PC-9 (cell line): ENCODE measurements around the gene ATP2B2. TPM values are rescaled to one million over a fixed set of nuclear protein-coding genes. Genes with fewer than 3 reads are reported as not detected.
"Not testable (repeated sequence)": the region's sequence is repeated elsewhere in the genome, so short reads cannot be mapped to it uniquely, and the experiment has no call there.

Experiments used
- BruUV-seq: library from RNA; stranded (reverse); fragments of 400-500 nt; replicated peaks from 2 replicates; lab custom pipeline; 2021; lab: Mats Ljungman, UMichigan
- CTCF ChIA-PET: fragments of 300-600 bp; sonication (Branson Sonifier 250); formaldehyde crosslinking; loops from one replicate; lab custom pipeline; 2022; ENCODE audit warnings: antibody characterized with exemption; lab: Charles Lee
- POLR2A ChIA-PET: fragments of 300-600 bp; sonication (Branson Sonifier 250); formaldehyde crosslinking; loops from one replicate; lab custom pipeline; 2022; ENCODE audit warnings: antibody characterized with exemption; ENCODE audit not compliant: unreplicated experiment; lab: Charles Lee
- DNase-seq, 2 experiments: peaks; one replicate each; pipeline versions ENCODE4 v3.0.0 to v3.0.0-alpha.2; 2015 to 2022; ENCODE audit warnings: mixed read lengths in 1 of 2
- H2AFZ ChIP-seq: fragments of 200-600 bp; sonication (generic); 2 replicates; pipeline ENCODE4 v1.8.1; 2017; ENCODE audit warnings: antibody characterized with exemption
- H3F3A ChIP-seq: fragments of 200-600 bp; sonication (generic); 2 replicates; pipeline ENCODE4 v1.8.1; 2017; ENCODE audit warnings: antibody characterized with exemption, mild to moderate bottlenecking, low read depth; ENCODE audit not compliant: insufficient read depth
- H3K27ac ChIP-seq: fragments of 200-600 bp; sonication (generic); 2 replicates; pipeline ENCODE4 v1.6.1; 2016; ENCODE audit warnings: mixed run types
- H3K27me3 ChIP-seq: fragments of 200-600 bp; sonication (generic); 2 replicates; pipeline ENCODE4 v1.6.1; 2016; ENCODE audit warnings: low read depth, mixed run types; ENCODE audit not compliant: insufficient read depth
- H3K36me3 ChIP-seq: fragments of 200-600 bp; sonication (generic); 2 replicates; pipeline ENCODE4 v1.6.1; 2016; ENCODE audit warnings: low read depth, mixed run types
- H3K4me1 ChIP-seq: fragments of 200-600 bp; sonication (generic); replicated peaks from 2 replicates; pipeline ENCODE4 v1.6.1; 2016; ENCODE audit warnings: mixed run types; ENCODE audit not compliant: insufficient read depth
- H3K4me2 ChIP-seq: fragments of 200-600 bp; sonication (generic); 2 replicates; pipeline ENCODE4 v1.6.1; 2017; ENCODE audit warnings: mixed run types
- H3K4me3 ChIP-seq: fragments of 200-600 bp; sonication (generic); 2 replicates; pipeline ENCODE4 v1.6.1; 2016; ENCODE audit warnings: mixed run types
- H3K79me2 ChIP-seq: fragments of 200-600 bp; sonication (generic); 2 replicates; pipeline ENCODE4 v1.6.1; 2017; ENCODE audit warnings: low read depth, mixed run types
- H3K9me2 ChIP-seq: fragments of 200-600 bp; sonication (generic); 2 replicates; pipeline ENCODE4 v1.8.1; 2017; ENCODE audit warnings: mild to moderate bottlenecking; ENCODE audit not compliant: insufficient read depth
- H3K9me3 ChIP-seq: fragments of 200-600 bp; sonication (generic); 2 replicates; pipeline ENCODE4 v1.8.1; 2016; ENCODE audit warnings: low read depth; ENCODE audit not compliant: insufficient read depth
- H4K20me1 ChIP-seq: fragments of 200-600 bp; sonication (generic); 2 replicates; pipeline ENCODE4 v1.8.1; 2017; ENCODE audit not compliant: insufficient read depth
- EZH2 ChIP-seq: fragments of 200-600 bp; sonication (generic); IDR thresholded peaks from 2 replicates; pipeline ENCODE4 v1.8.0; 2017; ENCODE audit warnings: antibody characterized with exemption, low read depth
- intact Hi-C: fragments of 100-400 bp; cut with micrococcal nuclease; formaldehyde crosslinking; loops from one replicate; pipeline ENCODE4 v1.10.0; 2022; ENCODE audit not compliant: unreplicated experiment
- total RNA-seq: library from RNA; stranded (reverse); gene quantifications from 2 replicates; pipeline ENCODE4 v1.2.3, GENCODE V29; 2021
- TF ChIP-seq, protein P1 (sequence below): fragments of 200-600 bp; sonication (generic); conservative IDR thresholded peaks from 2 replicates; pipeline ENCODE4 v1.6.1; 2017; ENCODE audit warnings: mixed run types, antibody characterized with exemption, mild to moderate bottlenecking, moderate library complexity

Gene ATP2B2
- total RNA-seq, 1 experiment from 2014 or later: not detected

DNA sequence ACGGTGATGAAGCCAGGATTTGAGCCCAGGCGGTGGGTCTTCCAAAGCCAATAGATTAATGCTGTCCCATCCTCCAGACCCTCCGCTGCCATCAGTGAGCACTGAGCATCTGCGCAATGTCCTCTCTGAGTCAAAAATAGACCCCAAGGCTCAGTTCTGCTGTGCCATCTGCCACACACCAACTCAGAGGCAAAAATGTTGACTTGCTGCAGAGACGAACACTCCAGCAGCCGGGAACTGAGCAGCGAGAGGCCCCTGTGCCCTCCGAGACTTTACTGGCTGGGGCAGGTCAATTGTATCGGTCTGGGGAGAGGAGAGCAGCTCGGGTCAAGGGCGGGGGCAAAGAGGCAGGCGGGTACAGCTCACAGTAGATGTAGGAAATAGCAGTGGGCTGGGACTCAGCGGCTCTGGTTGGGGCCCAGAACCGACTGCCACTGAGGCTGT lies 41.5 kb upstream of the ATP2B2 start:
- Histone ChIP-seq H4K20me1 (no peaks in the 10 kb centered on the region), H3K79me2 (no peaks in the 10 kb centered on the region), H3K4me2 (no peak overlapping the region), H3K4me3 (no peak overlapping the region), H3K27me3 (peaks cover 78% of the 10 kb centered on the region), H3K9me3 (no peaks in the 10 kb centered on the region; the same call in 1 of the 2 replicates), H3K9me2 (no peaks in the 10 kb centered on the region), H3K4me1 (no peaks in the 10 kb centered on the region), H3F3A (no peaks in the 10 kb centered on the region), H3K36me3 (no peaks in the 10 kb centered on the region), H2AFZ (no peak overlapping the region), H3K27ac (no peak overlapping the region)
- DNase-seq: no peak
- TF ChIP-seq, protein P1, sequence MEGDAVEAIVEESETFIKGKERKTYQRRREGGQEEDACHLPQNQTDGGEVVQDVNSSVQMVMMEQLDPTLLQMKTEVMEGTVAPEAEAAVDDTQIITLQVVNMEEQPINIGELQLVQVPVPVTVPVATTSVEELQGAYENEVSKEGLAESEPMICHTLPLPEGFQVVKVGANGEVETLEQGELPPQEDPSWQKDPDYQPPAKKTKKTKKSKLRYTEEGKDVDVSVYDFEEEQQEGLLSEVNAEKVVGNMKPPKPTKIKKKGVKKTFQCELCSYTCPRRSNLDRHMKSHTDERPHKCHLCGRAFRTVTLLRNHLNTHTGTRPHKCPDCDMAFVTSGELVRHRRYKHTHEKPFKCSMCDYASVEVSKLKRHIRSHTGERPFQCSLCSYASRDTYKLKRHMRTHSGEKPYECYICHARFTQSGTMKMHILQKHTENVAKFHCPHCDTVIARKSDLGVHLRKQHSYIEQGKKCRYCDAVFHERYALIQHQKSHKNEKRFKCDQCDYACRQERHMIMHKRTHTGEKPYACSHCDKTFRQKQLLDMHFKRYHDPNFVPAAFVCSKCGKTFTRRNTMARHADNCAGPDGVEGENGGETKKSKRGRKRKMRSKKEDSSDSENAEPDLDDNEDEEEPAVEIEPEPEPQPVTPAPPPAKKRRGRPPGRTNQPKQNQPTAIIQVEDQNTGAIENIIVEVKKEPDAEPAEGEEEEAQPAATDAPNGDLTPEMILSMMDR: no peak
- POLR2A ChIA-PET: no interaction called here
- CTCF ChIA-PET: no interaction called here
- no TSS peak for BruUV-seq
- intact Hi-C loops: no loop called here

DNA sequence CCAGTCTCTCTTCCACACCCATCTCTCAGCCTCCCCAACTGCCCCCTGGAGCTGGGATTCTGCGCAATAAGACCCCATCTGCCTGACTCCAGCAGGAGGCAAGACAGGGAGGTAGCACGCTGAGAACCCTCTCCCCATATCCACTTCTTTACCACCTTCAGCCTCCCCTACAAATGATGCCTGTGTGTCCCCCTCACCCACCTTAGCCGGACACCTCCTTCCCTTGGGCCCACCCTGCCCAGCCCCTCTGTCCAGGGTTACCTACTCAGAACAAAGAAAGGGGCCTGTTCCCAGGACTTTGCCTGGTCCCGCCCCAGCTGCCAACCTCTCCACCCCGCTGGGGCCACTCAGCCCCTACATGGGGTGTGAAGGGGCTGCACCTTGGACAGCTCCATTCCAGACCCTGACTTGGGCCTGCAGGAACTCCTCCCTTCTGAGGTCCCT lies 40.8 kb upstream of the ATP2B2 start:
- no peaks in the 10 kb centered on the region for H3K36me3 ChIP-seq
- peaks cover 71% of the 10 kb centered on the region for H3K27me3 ChIP-seq
- H3F3A ChIP-seq: no peaks in the 10 kb centered on the region
- TF ChIP-seq, protein P1: no peak
- TF ChIP-seq EZH2: no peak
- no peak overlapping the region for H3K27ac ChIP-seq
- no peak overlapping the region for H3K4me2 ChIP-seq
- intact Hi-C loops: no loop called here
- CTCF ChIA-PET: no interaction called here
- H4K20me1 ChIP-seq: no peaks in the 10 kb centered on the region
- no peak for DNase-seq
- POLR2A ChIA-PET: no interaction called here
- H3K9me3 ChIP-seq: no peaks in the 10 kb centered on the region; the same call in 1 of the 2 replicates
- no peaks in the 10 kb centered on the region for H3K79me2 ChIP-seq
- BruUV-seq: no TSS peak
- no peak overlapping the region for H3K4me3 ChIP-seq
- no peaks in the 10 kb centered on the region for H3K4me1 ChIP-seq
- no peak overlapping the region for H2AFZ ChIP-seq
- H3K9me2 ChIP-seq: no peaks in the 10 kb centered on the region

DNA sequence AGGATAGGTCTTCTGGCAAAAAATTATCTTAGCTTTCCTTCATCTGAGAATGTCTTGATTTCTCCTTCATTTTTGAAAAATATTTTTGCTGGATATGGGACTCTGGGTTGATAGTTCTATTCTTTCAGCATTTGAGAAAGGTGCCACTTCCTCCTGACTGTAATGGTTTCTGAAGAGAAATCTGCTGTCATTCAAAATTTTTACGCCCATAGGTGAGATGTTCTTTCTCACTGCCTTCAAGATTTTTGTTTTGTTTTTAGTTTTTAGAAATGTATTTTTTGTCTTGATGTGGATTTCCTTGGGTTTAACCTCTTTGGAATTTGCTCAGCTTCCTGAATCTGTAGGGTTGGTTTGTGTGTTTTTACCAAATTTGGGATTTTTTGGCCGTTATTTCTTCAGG lies 37.1 kb upstream of the ATP2B2 start:
- intact Hi-C loops: no loop called here
- BruUV-seq: no TSS peak
- CTCF ChIA-PET: no interaction called here

DNA sequence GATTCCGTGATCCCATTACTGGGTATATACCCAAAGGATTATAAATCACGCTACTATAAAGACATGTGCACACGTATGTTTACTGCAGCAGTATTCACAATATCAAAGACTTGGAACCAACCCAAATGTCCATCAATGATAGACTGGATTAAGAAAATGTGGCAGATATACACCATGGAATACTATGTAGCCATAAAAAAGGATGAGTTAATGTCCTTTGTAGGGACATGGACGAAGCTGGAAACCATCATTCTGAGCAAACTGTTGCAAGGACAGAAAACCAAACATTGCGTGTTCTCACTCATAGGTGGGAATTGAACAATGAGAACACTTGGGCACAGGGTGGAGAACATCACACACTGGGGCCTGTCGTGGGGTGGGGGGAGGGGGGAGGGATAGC lies 35.0 kb upstream of the ATP2B2 start:
- POLR2A ChIA-PET, H3K9me3 ChIP-seq, intact Hi-C loops, H3K4me1 ChIP-seq, BruUV-seq, H3K27ac ChIP-seq, H3K4me3 ChIP-seq, H2AFZ ChIP-seq, H3K36me3 ChIP-seq, H3F3A ChIP-seq, H3K4me2 ChIP-seq, H3K9me2 ChIP-seq, CTCF ChIA-PET, H4K20me1 ChIP-seq, DNase-seq, H3K79me2 ChIP-seq: not testable (repeated sequence)
- peaks cover 27% of the 10 kb centered on the region; the same call in 1 of the 2 replicates for H3K27me3 ChIP-seq

More for the DNA sequence above, 37.1 kb upstream of the ATP2B2 start:
- no peak for TF ChIP-seq EZH2
- TF ChIP-seq, protein P1: no peak
- Histone ChIP-seq H3K4me1 (no peaks in the 10 kb centered on the region), H3K4me2 (no peak overlapping the region), H3K36me3 (no peaks in the 10 kb centered on the region), H3K27ac (no peak overlapping the region), H2AFZ (no peak overlapping the region), H3F3A (no peaks in the 10 kb centered on the region), H3K79me2 (no peaks in the 10 kb centered on the region), H3K9me3 (no peaks in the 10 kb centered on the region; the same call in 1 of the 2 replicates), H3K4me3 (no peak overlapping the region), H4K20me1 (no peaks in the 10 kb centered on the region), H3K9me2 (no peaks in the 10 kb centered on the region), H3K27me3 (peaks cover 35% of the 10 kb centered on the region)
- POLR2A ChIA-PET: interaction anchor here (0.7 kb wide), 1 partner anchor 459 kb away, joined by 8 read pairs; no protein-coding TSS in a partner anchor
- no peak for DNase-seq
